HepG2 (cell line): ENCODE measurements around the gene VWA3A. TPM values are rescaled to one million over a fixed set of nuclear protein-coding genes. Genes with fewer than 3 reads are reported as not detected.
A peak's percentile ranks its signal among the peaks of the same experiment; 100 is the strongest.

Experiments used
- ATAC-seq: fragments of 200-7000 bp; cut with Tn5 transposase; 3 replicates; pipeline ENCODE4 v1.9.1; 2020; ENCODE audit warnings: mild to moderate bottlenecking, moderate library complexity
- BruUV-seq: library from RNA; stranded (reverse); fragments of 400-500 nt; replicated peaks from 2 replicates; lab custom pipeline; 2021; lab: Mats Ljungman, UMichigan
- CTCF ChIA-PET: fragments of 300-600 bp; formaldehyde crosslinking; extraction: SDS; loops from one replicate; lab custom pipeline; 2021; ENCODE audit warnings: low total read pairs, inconsistent platforms, low intra/inter-chr PET ratio; lab: Yijun Ruan, JAX
- POLR2A ChIA-PET: fragments of 350-600 bp; sonication (Branson Sonifier 250); formaldehyde crosslinking; loops from one replicate; lab custom pipeline; 2020; ENCODE audit warnings: antibody characterized with exemption, inconsistent platforms; lab: Yijun Ruan, JAX
- DNase-seq: peaks from one replicate; pipeline ENCODE4 v3.0.0-alpha.2; 2015; ENCODE audit warnings: low spot score
- FAIRE-seq: peaks from 3 replicates; lab custom pipeline; 2011; peaks lifted over from hg19 to GRCh38; lab: Jason Lieb, UNC
- H2AFZ ChIP-seq: one replicate; pipeline ENCODE4 v1.6.1; 2011; ENCODE audit warnings: low read length, inconsistent platforms
- H3K27ac ChIP-seq: fragments of 300-600 bp; 3 replicates; pipeline ENCODE4 v1.8.0; 2011; ENCODE audit warnings: mixed run types, mild to moderate bottlenecking, mixed read lengths, low read length, inconsistent platforms; ENCODE audit not compliant: insufficient read depth; ENCODE audit errors: extremely low read length
- H3K27me3 ChIP-seq, 2 experiments: fragments of 200-600 bp in 1 of 2; 2 replicates in 1 of 2; 3 replicates in 1 of 2; pipeline versions ENCODE4 v1.6.0 to v1.8.0; 2011; ENCODE audit warnings: low read length in 2 of 2, mild to moderate bottlenecking in 2 of 2, moderate library complexity in 2 of 2, inconsistent platforms in 1 of 2; ENCODE audit not compliant: insufficient read depth in 2 of 2, control insufficient read depth in 1 of 2
- H3K36me3 ChIP-seq, 2 experiments: fragments of 200-600 bp in 1 of 2; replicated peaks in 1 of 2; 2 replicates in 1 of 2; 3 replicates in 1 of 2; pipeline versions ENCODE4 v1.5.1 to v1.8.0; 2011; ENCODE audit warnings: low read length in 2 of 2, inconsistent platforms in 1 of 2; ENCODE audit not compliant: insufficient read depth in 2 of 2, control insufficient read depth in 1 of 2
- H3K4me1 ChIP-seq: 2 replicates; pipeline ENCODE4 v1.5.1; 2012; ENCODE audit warnings: low read length, inconsistent platforms; ENCODE audit not compliant: insufficient read depth
- H3K4me2 ChIP-seq: 2 replicates; pipeline ENCODE4 v1.6.0; 2011; ENCODE audit warnings: low read depth, low read length, inconsistent platforms
- H3K4me3 ChIP-seq, 3 experiments: fragments of 200-600 bp in 1 of 3; sonication (generic), shearing (Covaris generic) in 1 of 3; replicated peaks in 1 of 3; 2 replicates each; pipeline ENCODE4 v1.5.1; 2011 to 2016; ENCODE audit warnings: low read length in 3 of 3, inconsistent platforms in 2 of 3, low read depth in 2 of 3, mild to moderate bottlenecking in 2 of 3, control low read depth in 1 of 3, mixed read lengths in 1 of 3; ENCODE audit not compliant: insufficient read depth in 1 of 3
- H3K79me2 ChIP-seq: one replicate; pipeline ENCODE4 v1.6.1; 2011; ENCODE audit warnings: low read length, inconsistent platforms; ENCODE audit not compliant: insufficient read depth
- H3K9ac ChIP-seq: 2 replicates; pipeline ENCODE4 v1.6.0; 2011; ENCODE audit warnings: mild to moderate bottlenecking, low read depth, low read length, inconsistent platforms; ENCODE audit not compliant: insufficient read depth
- H3K9me3 ChIP-seq: 2 replicates; pipeline ENCODE4 v1.5.1; 2012; ENCODE audit warnings: mild to moderate bottlenecking, low read length
- H4K20me1 ChIP-seq: 2 replicates; pipeline ENCODE4 v1.6.0; 2011; ENCODE audit warnings: inconsistent platforms, mild to moderate bottlenecking, low read length, moderate library complexity; ENCODE audit not compliant: insufficient read depth
- CENPX ChIP-seq: sonication (generic); formaldehyde crosslinking; IDR thresholded peaks from 2 replicates; pipeline ENCODE4 v1.9.0; 2021; ENCODE audit warnings: mild to moderate bottlenecking, missing genetic modification reagents, moderate library complexity
- IRF9 ChIP-seq: sonication (generic); formaldehyde crosslinking; IDR thresholded peaks from 2 replicates; pipeline ENCODE4 v1.8.0; 2022; ENCODE audit warnings: missing genetic modification reagents, mild to moderate bottlenecking, borderline replicate concordance
- NFYC ChIP-seq: IDR thresholded peaks from 2 replicates; pipeline ENCODE4 v1.6.1; 2016; ENCODE audit warnings: missing genetic modification reagents, missing compliant biosample characterization
- RFXAP ChIP-seq: sonication (generic); formaldehyde crosslinking; IDR thresholded peaks from 2 replicates; pipeline ENCODE4 v1.4.0; 2020; ENCODE audit warnings: missing genetic modification reagents, borderline replicate concordance
- SKIL ChIP-seq: sonication (generic); formaldehyde crosslinking; IDR thresholded peaks from 2 replicates; pipeline ENCODE4 v1.8.0; 2022; ENCODE audit warnings: missing genetic modification reagents, mild to moderate bottlenecking, moderate library complexity, borderline replicate concordance
- ZNF121 ChIP-seq: sonication (generic); formaldehyde crosslinking; IDR thresholded peaks from 2 replicates; pipeline ENCODE4 v1.5.0; 2020; ENCODE audit warnings: mild to moderate bottlenecking, missing genetic modification reagents
- ZNF280B ChIP-seq: sonication (generic); formaldehyde crosslinking; IDR thresholded peaks from 2 replicates; pipeline ENCODE4 v1.5.0; 2020; ENCODE audit warnings: missing genetic modification reagents, mild to moderate bottlenecking, borderline replicate concordance
- ZNF614 ChIP-seq: IDR thresholded peaks from 2 replicates; pipeline ENCODE4 v1.6.1; 2018; ENCODE audit warnings: missing biosample characterization, missing genetic modification reagents, inconsistent platforms, borderline replicate concordance
- ZNF652 ChIP-seq: IDR thresholded peaks from 2 replicates; pipeline ENCODE4 v1.6.1; 2016; ENCODE audit warnings: low read depth, borderline replicate concordance
- ZNF713 ChIP-seq: sonication (generic); formaldehyde crosslinking; IDR thresholded peaks from 2 replicates; pipeline ENCODE4 v1.4.0; 2020; ENCODE audit warnings: mild to moderate bottlenecking, missing genetic modification reagents
- WGBS: methylation state at CpG from one replicate; pipeline ENCODE4 v1.1.6; 2017; ENCODE audit warnings: low lambda C conversion rate; 5-methylcytosine and 5-hydroxymethylcytosine counted together
- in situ Hi-C: cut with HindIII; loops from 2 replicates; pipeline ENCODE4 v1.10.0; 2017; ENCODE audit warnings: low pct_unique_long_range_greater_than_20kb; ENCODE audit not compliant: extremely low pct_ligation_motif_present
- intact Hi-C: fragments of 100-400 bp; cut with micrococcal nuclease; formaldehyde crosslinking; loops from one replicate; pipeline ENCODE4 v1.10.0; 2022; ENCODE audit not compliant: unreplicated experiment
- polyA plus RNA-seq, 8 experiments: library from polyadenylated mRNA; depleted of rRNA in 3 of 8; stranded (reverse) in 7 of 8; unstranded in 1 of 8; fragments of >200 nt; fragmentation: Illumina TruSeq in 4 of 8; extraction: Trizol in 4 of 8; gene quantifications; 2 replicates each; pipeline versions ENCODE4 v1.2.1 to v1.2.3, GENCODE V29; 2011 to 2016; ENCODE audit warnings: low read depth in 4 of 8, missing spikeins in 1 of 8, mixed read lengths in 1 of 8; ENCODE audit not compliant: insufficient read depth in 1 of 8
- total RNA-seq, 5 experiments: library from RNA; depleted of rRNA; stranded (reverse); fragments of >200 nt; fragmentation: Illumina TruSeq; extraction: Trizol; gene quantifications; 2 replicates each; pipeline ENCODE4 v1.2.3, GENCODE V29; 2016; ENCODE audit warnings: low read depth in 1 of 5

VWA3A gene
- total and polyA plus RNA-seq, 2 of the 13 experiments (the other 11 are each of a cell fraction or from before 2014, with no cell fraction given) = 0.03 to 0.07 TPM

GRCh38 chr16:22130528-22130927, 38.2 kb downstream of the VWA3A start:
- FAIRE-seq (no peak), DNase-seq (no peak)
- POLR2A ChIA-PET = no interaction called here
- CTCF ChIA-PET = no interaction called here
- no peak overlapping the region for H3K4me2 ChIP-seq
- no peak overlapping the region for H3K9ac ChIP-seq
- intact Hi-C loops = no loop called here
- TF ChIP-seq ZNF121 (CRISPR knock-in tag) = peak; percentile 72
- no peak for TF ChIP-seq ZNF614 (CRISPR knock-in tag)
- no peak for TF ChIP-seq ZNF652
- no peak for TF ChIP-seq CENPX
- TF ChIP-seq ZNF713 (CRISPR knock-in tag) = no peak
- TF ChIP-seq, all 625 proteins: peak for 1
- H3K36me3 ChIP-seq = no peaks in the 10 kb centered on the region
- H3K9me3 ChIP-seq = no peaks in the 10 kb centered on the region
- H3K4me1 ChIP-seq = no peaks in the 10 kb centered on the region
- in situ Hi-C loops = no loop called here
- no TSS peak for BruUV-seq
- ATAC-seq = no peak
- H3K79me2 ChIP-seq = no peaks in the 10 kb centered on the region
- peaks cover 16 to 43% of the 10 kb centered on the region in 2 experiments for H3K27me3 ChIP-seq
- H3K27ac ChIP-seq = no peak overlapping the region
- no peak overlapping the region for H3K4me3 ChIP-seq
- no peak overlapping the region for H2AFZ ChIP-seq
- H4K20me1 ChIP-seq = no peaks in the 10 kb centered on the region

- in situ Hi-C loops = no loop called here
- no peaks in the 10 kb centered on the region for H3K4me1 ChIP-seq
- no peak overlapping the region for H3K4me3 ChIP-seq
- BruUV-seq = no TSS peak
- H3K4me2 ChIP-seq = no peak overlapping the region
- no peaks in the 10 kb centered on the region for H3K79me2 ChIP-seq
- ChIA-PET POLR2A (no interaction called here), CTCF (no interaction called here)
- H2AFZ ChIP-seq = no peak overlapping the region
- H3K9me3 ChIP-seq = no peaks in the 10 kb centered on the region
- WGBS = 38% methylated on average over 10 of the region's 10 CpGs
- H3K27ac ChIP-seq = no peak overlapping the region
- DNase-seq (no peak), FAIRE-seq (no peak), ATAC-seq (peak; percentile 29; the same call in 2 of the 3 replicates)
- intact Hi-C loops = no loop called here
- TF ChIP-seq RFXAP (CRISPR knock-in tag) = no peak
- no peak for TF ChIP-seq NFYC (CRISPR knock-in tag)
- 0 out of 2 replicates have a peak, but pooled peaks have one; percentile 1 for TF ChIP-seq ZNF280B (CRISPR knock-in tag)
- TF ChIP-seq IRF9 (CRISPR knock-in tag) = no peak
- no peak for TF ChIP-seq SKIL (CRISPR knock-in tag)
- peaks cover 18 to 54% of the 10 kb centered on the region in 2 experiments for H3K27me3 ChIP-seq
- H4K20me1 ChIP-seq = no peaks in the 10 kb centered on the region
- H3K36me3 ChIP-seq = no peaks in the 10 kb centered on the region
- H3K9ac ChIP-seq = no peak overlapping the region
Observed at GRCh38 chr16:22132801-22133200, 40.5 kb downstream of the VWA3A start.
